Central memory CD4-positive, alpha-beta T cell (primary cell): ENCODE data around the gene IGFALS.

ENCODE experiments used
- DNase-seq: peaks from one replicate; pipeline ENCODE4 v3.0.0; 2022

IGFALS gene

GRCh38 chr16:1788095-1788707 lies 5.3 kb downstream of the IGFALS start:
- no peak for DNase-seq

- no peak for DNase-seq
These were observed 6.0 kb downstream of the IGFALS start for GRCh38 chr16:1787322-1788094.

- no peak for DNase-seq
These were observed 6.5 kb downstream of the IGFALS start for GRCh38 chr16:1787056-1787321.

GRCh38 chr16:1786242-1787055 lies 7.1 kb downstream of the IGFALS start:
- no peak for DNase-seq

- DNase-seq, result no peak
These were observed 7.7 kb downstream of the IGFALS start for GRCh38 chr16:1785846-1786170.

- no peak for DNase-seq
These were observed 8.3 kb downstream of the IGFALS start for GRCh38 chr16:1784977-1785845.

- DNase-seq, result peak; percentile 99
These were observed 10.9 kb downstream of the IGFALS start, which contains the start of the genes NUBP2 and SPSB3 for GRCh38 chr16:1782408-1783264. Gene NUBP2, plus strand, starts transcription at chr16:1782960. Its CDS starts 61 bp downstream, at chr16:1783021. Gene SPSB3, minus strand, starts transcription at chr16:1782571. Its CDS starts 1,088 bp downstream, at chr16:1781483.

- DNase-seq, result peak; percentile 32
These were observed 11.6 kb downstream of the IGFALS start for GRCh38 chr16:1781758-1782407.

- DNase-seq, result no peak
These were observed 12.3 kb downstream of the IGFALS start for GRCh38 chr16:1781254-1781653.

- no peak for DNase-seq
These were observed 12.8 kb downstream of the IGFALS start for GRCh38 chr16:1780677-1781072.

- no peak for DNase-seq
These were observed 13.5 kb downstream of the IGFALS start for GRCh38 chr16:1779741-1780676.

GRCh38 chr16:1779234-1779701 lies 14.2 kb downstream of the IGFALS start:
- no peak for DNase-seq

GRCh38 chr16:1778200-1779179 lies 15.0 kb downstream of the IGFALS start:
- no peak for DNase-seq

GRCh38 chr16:1777375-1778199 lies 15.9 kb downstream of the IGFALS start:
- DNase-seq, result no peak

GRCh38 chr16:1776991-1777374 lies 16.5 kb downstream of the IGFALS start:
- no peak for DNase-seq

GRCh38 chr16:1776672-1776955 lies 16.9 kb downstream of the IGFALS start:
- no peak for DNase-seq

- DNase-seq, result no peak
These were observed 17.4 kb downstream of the IGFALS start for GRCh38 chr16:1775846-1776671.
